CD4-positive, alpha-beta T cell treated with Interleukin-6 for 4 hours (primary cell): Measurements from ENCODE around the gene BTLA.
A peak's percentile ranks its signal among the peaks of the same experiment; 100 is the strongest.
"Not testable (repeated sequence)": the region's sequence is repeated elsewhere in the genome, so short reads cannot be mapped to it uniquely, and the experiment has no call there.

Experiments
- DNase-seq: peaks from one replicate; pipeline ENCODE4 v3.0.0-alpha.2; 2020; ENCODE audit warnings: mixed read lengths

Gene BTLA

DNA sequence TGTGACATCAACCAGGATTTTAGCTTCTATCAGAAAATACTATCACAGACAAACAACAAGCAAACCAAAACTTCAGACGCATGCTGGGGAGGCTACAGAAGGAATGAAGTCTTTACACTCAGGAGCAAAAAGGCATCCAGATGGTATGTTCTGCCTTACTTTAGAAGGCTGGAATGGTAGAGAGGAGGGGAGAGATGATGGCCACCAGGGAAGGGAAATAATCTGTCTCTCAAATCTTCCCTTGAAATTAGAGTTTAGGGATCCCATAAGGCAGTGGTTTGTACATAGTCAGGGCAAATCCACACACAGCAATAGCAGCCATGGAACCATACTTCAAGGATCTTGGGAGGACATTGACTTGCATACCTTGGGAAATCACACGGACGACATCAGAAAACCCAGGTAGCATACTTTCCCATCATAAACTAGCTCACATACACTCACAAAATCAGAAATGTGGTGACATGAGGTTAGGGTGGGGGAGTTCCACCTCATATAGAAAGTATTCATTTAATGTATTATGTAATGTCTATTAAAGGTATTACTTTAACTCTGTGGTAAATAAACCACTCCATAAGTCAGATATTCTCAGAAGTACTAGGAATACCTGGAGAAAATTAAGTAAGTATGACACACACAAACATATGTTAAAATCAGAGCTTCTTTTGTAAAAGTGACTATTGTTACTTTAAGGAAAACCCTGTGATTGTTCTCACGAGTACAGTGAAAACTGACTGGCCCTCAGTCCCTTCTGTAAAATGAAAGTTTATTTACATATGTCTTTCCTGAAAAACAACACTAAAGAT is 9.4 kb downstream of the BTLA start:
- no peak for DNase-seq

DNA sequence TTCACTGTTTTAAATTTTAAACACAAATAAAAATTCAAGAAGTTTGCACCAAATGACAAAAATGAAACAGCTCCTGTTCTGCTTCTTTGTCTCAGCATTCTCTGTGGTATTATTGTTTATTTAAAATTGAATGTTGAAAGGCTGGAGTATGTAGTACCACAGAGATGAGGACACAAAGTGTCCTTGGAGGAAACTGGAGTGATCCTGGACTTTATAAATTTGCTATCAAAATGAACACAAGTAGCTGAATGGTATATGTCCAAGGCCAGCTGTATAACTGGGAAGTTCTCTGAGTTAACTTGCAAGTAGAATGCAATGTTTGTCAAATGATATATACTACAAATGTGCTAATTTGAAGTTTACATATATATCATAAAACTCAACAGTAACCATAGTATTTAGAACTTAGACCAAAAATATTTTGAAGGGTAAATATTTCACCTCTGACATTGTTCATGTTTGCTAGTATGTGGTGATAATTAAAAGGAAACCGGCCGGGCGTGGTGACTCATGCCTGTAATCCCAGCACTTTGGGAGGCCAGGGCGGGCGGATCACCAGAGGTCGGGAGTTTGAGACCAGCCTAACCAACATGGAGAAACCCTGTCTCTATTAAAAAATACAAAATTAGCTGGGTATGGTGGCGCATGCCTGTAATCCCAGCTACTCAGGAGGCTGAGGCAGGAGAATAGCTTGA is 12.3 kb downstream of the BTLA start:
- no peak for DNase-seq

DNA sequence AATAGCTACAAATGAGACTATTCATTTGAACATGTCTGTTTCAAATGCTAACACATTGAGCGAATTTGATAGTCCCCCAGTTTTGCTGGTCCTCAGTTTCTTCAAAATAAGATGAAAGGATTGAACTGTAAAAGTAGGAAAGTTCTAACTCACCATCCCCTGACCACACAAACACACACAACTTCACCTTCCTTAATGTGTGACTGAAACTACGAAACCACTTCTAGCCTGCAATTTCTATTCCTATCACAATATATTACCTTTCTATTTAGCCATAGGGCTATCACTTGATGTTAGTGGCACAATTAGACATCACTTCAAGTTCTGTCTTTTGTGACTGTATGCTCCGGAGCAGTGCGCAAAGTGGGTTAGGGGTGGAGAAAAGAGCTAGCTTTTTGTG is 14.9 kb downstream of the BTLA start:
- no peak for DNase-seq

DNA sequence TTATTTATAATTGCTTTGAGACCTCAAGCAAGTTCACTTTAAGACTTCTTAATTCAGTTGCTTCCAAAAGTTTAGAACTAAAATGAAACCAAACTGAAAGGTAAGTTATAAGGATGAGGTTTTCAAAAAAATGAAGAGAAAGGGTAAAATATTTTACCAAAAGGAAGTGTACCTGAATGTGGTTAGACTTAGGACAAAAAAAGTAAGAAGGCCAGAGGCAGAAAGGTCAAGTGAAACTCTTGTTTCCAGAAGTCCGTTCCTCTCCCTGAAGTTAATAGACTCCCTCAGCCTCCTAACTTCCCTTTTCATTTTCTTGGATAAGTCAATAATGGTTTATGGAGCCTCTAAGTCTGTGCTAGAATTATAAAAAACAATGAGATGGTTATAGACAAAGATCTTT is 16.6 kb downstream of the BTLA start:
- no peak for DNase-seq

DNA sequence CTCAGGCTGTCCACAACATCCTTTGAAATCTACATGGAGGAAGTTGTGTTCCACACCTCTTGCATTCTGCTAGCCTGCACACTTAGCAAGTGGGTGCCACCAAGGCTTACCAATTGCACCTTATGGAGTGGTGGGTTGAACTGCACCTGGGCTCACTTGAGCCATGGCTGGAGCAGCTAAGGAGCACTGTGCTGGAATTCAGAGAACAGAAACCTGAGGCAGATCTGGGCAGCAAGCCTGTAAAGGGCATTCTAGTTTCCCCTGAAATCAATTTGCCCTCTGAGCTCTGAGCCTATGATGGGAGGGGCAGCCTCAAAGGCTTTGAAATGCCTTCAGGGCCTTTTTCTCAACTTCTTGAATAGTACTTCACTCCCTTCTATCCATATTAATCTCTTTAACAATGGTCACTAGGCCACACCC is 18.0 kb downstream of the BTLA start:
- DNase-seq, result no peak

DNA sequence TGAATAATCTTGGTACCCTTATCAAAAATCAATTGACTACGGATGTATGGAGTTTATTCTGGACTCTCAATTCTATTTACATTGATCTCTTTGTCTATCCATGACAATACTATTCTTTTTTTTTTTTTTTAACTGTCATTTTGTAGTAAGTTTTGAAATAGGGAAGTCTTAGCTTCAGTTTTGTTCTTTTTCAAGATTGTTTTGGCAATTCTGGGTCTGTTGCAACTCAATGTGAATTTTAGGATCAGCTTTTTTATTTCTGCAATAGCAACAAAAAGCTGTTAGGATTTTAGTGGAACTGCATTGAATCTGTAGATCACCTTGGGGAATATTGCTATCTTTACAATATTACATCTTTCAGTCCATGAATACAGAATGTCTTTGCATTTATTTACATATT is 21.4 kb downstream of the BTLA start:
- DNase-seq, result no peak

DNA sequence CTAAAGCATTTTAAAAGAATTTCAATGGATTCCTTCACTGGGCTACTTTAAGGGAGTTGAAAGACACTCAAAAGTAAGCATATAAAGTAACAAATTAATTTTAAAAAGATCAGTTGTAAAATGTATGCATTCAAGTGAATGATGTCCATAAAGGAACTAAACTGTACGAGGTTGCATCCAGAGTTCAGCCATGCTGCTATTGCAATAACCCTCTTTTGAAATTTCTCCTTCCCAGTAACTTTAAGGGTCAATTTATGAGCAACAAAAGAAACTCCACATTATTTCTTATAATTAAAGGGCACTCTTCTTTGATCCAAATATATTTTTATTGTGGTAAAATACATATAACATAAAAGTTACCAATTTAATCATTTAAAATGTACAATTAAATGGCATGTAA is 22.9 kb downstream of the BTLA start:
- no peak for DNase-seq

DNA sequence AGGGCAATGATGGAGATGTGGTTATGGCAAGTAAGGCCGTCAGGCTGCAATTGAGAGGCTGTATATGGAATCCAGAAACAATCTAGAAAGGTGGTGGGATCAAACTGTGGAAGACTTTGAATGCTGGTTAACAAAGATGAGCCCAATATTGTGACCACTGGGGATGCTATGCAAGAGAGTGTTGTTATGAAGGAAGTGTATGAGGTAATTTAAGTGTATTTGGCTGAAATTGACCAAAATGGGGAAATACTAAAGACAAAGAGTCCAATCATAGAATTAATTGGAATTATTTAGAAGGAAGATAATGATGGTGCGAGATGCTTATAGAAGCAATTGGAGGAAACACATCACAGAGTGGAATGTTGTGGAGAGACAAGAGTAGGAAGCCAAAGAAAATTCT is 24.5 kb downstream of the BTLA start:
- DNase-seq, result no peak

DNA sequence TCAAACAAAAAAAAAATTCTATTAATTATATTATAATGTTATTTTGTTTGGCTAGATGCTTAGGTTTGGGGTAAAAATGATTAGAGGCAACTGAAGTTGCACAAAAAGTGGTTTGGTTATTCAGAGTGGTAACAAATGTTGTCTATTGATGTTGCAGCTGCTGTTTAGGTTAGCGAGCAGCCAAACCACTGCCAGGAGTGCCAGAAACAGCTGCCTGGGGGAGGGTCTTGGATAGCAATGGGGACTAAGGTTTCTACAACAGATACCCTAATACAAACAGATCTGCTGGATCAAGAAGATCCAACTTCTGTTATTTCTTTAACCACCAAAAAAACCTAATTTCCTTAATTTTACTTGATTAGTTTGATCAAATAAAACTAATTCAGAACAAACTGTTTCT is 26.6 kb downstream of the BTLA start:
- no peak for DNase-seq

DNA sequence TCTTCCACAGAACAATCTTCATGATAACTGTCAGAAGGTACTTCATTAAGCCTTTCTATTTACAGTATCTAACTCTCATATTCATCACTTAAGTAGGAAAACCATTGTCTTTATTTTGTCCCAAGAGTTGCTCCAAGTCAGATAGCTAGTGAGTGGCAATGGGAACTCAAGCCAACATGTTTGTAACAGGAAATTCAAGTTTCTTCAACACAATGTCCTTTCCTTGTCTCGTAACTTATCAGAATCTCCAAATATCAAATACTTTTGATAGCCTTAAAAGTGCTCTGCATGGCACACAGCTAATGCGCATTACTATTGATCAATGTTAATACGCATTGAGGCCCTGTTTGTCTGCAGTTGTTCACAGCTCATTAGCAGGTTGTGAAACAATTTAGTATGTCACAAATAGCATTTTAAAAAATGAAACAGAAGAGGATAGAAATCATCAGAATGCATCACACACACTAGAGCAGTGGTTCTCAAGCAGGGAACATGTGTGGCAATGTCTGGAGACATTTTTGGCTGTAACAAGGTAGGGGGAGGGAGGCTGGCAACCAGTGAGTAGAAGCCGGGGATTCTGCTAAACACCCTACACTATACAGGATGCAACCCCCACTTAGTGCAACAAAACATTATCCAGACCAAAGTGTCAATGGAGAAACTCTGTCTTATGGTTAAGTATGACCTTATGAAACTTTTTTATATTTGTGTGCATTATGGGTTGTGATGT is 27.5 kb downstream of the BTLA start:
- DNase-seq, result no peak

DNA sequence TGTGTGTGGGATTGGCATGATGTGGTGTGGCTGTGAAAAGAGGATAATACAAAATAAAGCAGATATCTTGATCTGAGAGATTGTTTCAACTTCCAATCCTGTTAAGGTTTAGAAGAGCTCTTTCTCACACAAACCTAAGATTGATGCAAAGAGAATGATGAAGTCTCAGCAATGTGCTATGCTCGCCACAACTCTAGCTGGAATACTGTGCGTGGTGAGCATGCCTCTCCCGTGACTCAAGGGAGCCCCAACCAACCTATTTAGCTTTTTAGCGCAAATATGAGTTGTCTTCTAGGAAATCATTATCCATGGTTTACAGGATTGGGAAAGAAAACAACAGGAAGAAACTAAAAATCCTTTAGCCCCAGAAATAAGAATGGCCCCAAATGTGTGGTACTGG is 28.5 kb downstream of the BTLA start:
- no peak for DNase-seq

DNA sequence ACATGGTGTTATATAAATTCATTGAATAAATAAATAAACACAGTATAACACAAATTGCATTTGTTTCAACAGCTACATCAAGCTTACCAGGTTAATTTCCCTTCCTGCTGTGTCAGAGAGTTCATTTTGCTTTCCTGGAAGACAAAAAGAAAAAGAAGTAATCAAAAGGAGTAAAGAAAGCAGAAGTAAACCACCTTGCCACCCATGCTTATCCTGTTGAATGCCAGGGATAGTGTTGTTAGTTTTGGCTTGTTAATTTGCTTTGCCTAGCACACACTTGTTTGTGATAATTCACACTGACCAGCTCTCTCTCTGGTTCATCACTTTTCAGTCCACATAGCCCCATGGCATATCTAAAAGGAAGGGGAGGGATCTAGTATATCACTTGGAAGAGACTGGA is 29.6 kb downstream of the BTLA start:
- DNase-seq, result no peak

DNA sequence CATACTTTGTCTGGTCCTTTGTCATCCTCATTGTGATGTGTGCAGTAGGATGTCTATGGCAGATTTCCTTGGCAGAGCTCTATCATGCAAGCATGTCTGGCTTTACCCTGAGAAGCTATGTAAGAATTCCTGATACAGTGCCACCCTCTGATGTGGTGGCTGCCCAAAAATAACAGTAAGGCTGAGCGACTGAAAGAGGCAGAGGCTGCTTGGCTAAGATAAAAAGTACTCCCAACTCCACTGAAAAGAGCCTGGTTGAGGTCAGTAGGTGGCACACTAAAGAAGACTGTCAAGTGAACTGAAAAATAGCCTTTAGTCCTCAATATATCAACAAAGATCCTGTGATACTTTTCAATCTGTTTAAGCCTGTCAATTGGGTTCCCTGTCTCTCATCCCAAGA is 31.7 kb downstream of the BTLA start:
- DNase-seq, result no peak

DNA sequence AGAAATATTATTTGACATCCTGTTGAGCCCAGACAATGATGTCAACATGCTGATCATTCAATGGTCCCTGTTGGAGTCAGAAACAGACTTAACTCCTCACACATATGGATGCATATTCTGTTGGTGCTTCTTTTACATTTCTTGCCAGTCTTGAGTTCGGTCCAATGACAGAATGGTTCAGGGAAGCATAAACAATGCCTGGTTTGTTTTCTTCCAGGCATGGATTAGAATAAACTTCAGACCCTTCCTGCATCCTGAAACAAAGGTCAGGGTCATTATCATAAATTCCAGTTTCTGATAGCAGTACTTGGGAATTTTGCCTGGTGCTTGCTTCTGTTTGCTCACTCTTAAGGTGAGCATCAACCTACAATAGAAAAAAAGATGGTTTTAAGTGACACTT is 33.3 kb downstream of the BTLA start:
- DNase-seq, result no peak

DNA sequence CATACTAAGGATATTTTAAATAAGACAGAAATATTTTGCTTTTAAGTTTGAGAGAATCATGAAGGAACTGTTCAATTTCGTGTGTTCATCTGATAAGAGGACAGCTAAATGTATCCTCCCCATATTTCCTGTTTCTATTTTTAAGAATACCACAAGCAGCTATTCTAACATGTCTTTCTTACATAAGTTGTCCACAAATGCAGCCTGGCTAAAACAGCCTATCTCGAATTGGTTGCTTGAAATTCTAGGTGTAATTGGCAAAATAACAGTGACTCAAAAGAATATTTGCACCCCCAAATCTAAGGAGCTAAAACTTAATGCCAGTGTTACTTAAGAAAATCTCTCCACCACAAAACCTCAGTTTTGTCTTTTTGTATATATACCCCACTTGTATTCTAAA is 35.0 kb downstream of the BTLA start:
- peak; percentile 10 for DNase-seq

DNA sequence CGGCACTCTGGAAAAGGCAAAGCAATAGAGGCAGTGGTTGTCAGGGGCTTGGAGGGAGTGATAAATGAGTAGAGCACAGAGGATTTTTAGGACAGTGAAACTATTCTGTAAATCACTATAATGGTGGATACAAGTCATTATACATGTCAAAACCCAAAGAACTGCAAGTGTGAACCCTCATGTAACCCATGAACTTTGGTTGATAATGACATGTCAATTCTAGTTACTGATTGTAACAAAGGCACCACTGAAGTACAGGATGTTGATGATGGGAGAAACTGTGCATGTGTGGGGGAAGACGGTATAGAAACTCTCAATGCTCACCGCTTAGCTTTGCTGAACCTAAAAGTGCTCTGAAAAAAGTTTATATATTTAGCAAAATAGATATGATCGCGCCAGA is 36.0 kb downstream of the BTLA start:
- peak; percentile 4 for DNase-seq

DNA sequence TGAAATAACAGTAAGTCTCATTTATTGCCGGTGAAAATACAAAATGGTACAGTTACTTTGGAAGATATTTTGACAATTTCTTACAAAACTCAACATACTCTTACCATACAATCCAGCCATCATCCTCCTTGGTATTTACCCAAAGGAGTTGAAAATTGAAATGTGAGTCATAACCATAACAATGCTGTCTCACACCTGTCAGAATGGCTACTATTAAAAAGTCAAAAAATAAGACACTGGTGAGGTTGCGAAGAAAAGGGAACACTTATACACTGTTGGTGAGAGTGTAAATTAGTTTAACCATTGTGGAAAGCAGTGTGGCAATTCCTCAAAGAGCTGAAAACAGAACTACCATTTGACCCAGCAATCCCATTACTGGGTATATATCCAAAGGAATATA is 37.5 kb downstream of the BTLA start:
- DNase-seq, result not testable (repeated sequence)

DNA sequence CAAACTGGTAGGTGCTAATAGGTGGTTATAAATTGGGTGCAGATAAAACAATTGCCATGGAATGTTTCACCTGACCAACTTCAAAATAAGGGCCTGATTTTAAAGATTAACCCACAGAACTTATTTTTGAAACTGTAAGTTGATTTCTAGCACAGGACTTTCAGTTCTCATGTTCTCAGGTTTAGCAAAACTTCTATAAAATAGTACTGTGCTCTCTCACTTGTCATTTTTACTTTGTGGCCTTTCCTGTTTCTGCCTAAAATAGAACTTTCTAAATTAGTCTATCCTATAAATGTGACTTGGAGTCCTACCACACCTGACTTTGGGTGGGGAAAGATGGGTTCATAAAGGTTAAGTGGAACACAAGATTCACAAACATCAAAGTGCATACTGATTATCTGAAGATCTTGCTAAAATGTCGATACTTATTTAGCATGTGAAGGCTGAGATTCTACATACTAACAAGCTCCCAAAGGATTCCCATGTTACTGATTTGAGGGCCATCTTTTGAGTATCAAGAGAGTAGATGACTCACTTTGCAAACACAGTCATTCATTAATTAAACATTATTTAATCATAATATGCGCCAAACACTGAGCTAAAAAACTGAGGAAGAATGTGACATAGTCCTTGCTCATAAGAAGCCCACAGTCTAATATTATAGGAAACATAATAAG is 38.6 kb downstream of the BTLA start:
- DNase-seq, result no peak

DNA sequence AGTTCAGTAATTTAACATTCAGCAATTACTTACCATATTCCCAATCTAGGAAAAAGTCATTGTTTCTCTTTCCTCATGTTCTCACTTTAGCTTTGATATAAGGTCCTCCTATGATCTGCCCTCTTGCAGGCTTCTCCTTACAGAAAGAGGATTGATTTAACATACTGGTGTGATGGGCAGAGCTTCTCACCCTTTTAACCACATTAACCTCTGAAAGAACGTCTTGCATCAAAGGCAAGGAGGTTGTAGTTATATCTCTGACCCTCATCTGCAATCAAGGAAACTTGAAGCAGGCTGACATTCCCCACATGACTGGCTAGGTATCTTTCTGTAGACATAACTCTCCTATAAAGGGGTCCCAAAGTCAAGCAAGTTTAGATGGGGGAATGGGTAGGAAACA is 39.5 kb downstream of the BTLA start:
- no peak for DNase-seq

DNA sequence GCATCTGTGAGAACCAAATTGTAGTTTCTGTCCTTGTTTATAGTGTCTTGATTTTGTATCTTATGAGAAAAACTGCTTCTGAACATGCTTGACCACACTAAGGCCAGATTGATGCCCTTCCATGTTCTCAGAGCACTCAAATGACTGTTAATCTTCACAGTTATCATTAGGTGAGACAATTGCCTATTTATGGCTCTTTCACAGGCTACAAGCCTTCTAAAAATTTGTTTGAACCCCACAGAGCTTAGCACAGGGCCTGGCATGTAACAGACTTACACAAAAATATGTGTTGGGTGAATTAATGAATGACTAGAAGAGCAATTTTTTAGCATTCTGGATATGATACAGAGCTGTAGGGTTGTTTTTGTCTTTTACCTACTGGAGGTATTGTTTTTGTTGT is 43.1 kb downstream of the BTLA start:
- no peak for DNase-seq

DNA sequence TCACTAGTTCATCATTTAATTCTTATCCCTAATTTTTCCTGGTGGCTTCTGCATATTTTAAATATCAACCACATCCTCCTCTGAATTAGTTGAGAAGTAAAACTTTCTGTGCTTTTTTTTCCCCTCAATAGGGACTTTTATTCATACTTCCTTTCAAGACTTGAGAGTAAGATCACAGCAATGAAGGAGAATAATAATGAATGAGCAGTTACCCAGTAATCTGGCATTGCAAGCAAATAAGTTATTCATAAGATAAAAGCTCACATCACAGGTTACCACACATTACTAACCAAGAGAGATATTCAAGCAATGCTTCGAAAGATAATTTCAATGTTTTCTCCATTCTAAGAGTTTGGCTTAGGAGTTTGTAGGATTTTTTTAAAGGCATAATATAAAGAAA is 50.3 kb downstream of the BTLA start:
- no peak for DNase-seq

DNA sequence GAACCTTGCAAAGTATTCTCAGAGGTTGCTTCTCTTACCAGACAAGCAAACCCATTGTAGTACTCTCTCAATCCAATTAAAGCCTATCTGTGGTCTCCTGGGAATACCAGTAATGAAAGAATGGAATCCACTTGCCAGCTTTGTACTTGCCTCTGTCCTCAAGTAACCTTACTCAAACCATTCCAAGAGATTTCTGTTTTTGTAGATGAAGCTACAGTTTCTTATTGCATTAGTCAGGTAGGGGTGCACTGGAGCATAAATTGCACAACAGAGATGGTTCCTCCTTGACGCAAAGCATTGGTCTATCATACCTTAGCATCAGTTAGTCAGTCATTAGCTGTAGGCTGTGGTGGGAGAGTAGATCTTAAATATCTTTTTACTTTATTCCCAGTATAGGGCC is 52.9 kb downstream of the BTLA start:
- DNase-seq, result no peak

DNA sequence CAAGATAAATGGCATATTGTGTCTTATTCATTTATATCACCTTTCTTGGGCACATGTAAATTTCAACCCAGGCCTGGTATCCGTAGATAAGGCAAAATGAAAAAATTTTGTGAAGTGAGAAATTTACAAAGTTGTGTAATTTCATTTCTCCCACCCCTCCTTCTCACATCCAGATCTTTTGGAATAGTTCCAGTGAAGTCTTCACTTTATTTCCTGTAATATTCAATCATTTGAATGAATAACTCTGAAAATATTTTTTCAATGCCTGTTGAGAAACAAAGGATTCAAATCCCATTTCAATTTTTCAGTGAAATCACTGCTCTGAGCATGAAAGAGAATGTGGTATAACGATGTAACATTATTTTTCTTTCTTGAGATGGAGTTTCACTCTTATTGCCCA is 53.4 kb downstream of the BTLA start:
- no peak for DNase-seq
